ENCODE data around the gene MUC5B. TPM values are rescaled to one million over a fixed set of nuclear protein-coding genes. Genes with fewer than 3 reads are reported as not detected.
"Not testable (repeated sequence)": the region's sequence is repeated elsewhere in the genome, so short reads cannot be mapped to it uniquely, and the experiment has no call there.

MUC5B gene
- total RNA-seq (2021) (not detected in 2 replicates), Bru-seq, nascent RNA (not detected), BruChase-seq, experiment 1, labeled RNA remaining after a 2-hour chase (not detected), BruChase-seq, experiment 2, labeled RNA remaining after a 6-hour chase (not detected)
- long read RNA-seq, result 0 reads

- H3K4me3 ChIP-seq (ENCODE audit: low read depth, low read length, poor library complexity, severe bottlenecking), result no peak within 1 kb of the TSS
- H3K27ac ChIP-seq (ENCODE audit: low read depth, low read length, poor library complexity, severe bottlenecking), result no peak within 1 kb of the TSS
- intact Hi-C loops (cut with micrococcal nuclease; ENCODE audit: unreplicated experiment), result no loop called here
- CTCF ChIA-PET, result no interaction called here
- H3K27me3 ChIP-seq (replicated peaks; ENCODE audit: insufficient read depth, low read depth, low read length, poor library complexity), result no peaks in the 10 kb centered on the region
- no peaks in the 10 kb centered on the region for H3K36me3 ChIP-seq (ENCODE audit: insufficient read depth, low read length, poor library complexity, severe bottlenecking)
- no peak for DNase-seq (ENCODE audit: low spot score)
- POLR2A ChIA-PET (ENCODE audit: low non-redundant PET), result no interaction called here
- no peaks in the 10 kb centered on the region for H3K4me1 ChIP-seq (ENCODE audit: insufficient read depth, low read length, poor library complexity, severe bottlenecking)
- H3K9me3 ChIP-seq (ENCODE audit: low read depth, low read length, poor library complexity, severe bottlenecking), result no peaks in the 10 kb centered on the region
- BruUV-seq (replicated peaks), result no TSS peak
- no peak for TF ChIP-seq EZH2 (IDR thresholded peaks at IDR 0.05; ENCODE audit: borderline replicate concordance, low read depth, low read length, poor library complexity, severe bottlenecking)
- no peak for TF ChIP-seq CTCF (conservative IDR thresholded peaks at IDR 0.05; ENCODE audit: low read depth, low read length)
Measured at GRCh38 chr11:1222491-1223345, at the start of gene MUC5B. Gene MUC5B, plus strand, starts transcription at chr11:1223066. Its CDS starts 58 bp downstream, at chr11:1223124.

- POLR2A ChIA-PET (ENCODE audit: low non-redundant PET); BruUV-seq (replicated peaks); DNase-seq (ENCODE audit: low spot score); H3K27me3 ChIP-seq (replicated peaks; ENCODE audit: insufficient read depth, low read depth, low read length, poor library complexity); intact Hi-C loops (cut with micrococcal nuclease; ENCODE audit: unreplicated experiment); CTCF ChIA-PET; H3K27ac ChIP-seq (ENCODE audit: low read depth, low read length, poor library complexity, severe bottlenecking); H3K36me3 ChIP-seq (ENCODE audit: insufficient read depth, low read length, poor library complexity, severe bottlenecking); H3K4me1 ChIP-seq (ENCODE audit: insufficient read depth, low read length, poor library complexity, severe bottlenecking); H3K9me3 ChIP-seq (ENCODE audit: low read depth, low read length, poor library complexity, severe bottlenecking); H3K4me3 ChIP-seq (ENCODE audit: low read depth, low read length, poor library complexity, severe bottlenecking): not testable (repeated sequence)
Measured at GRCh38 chr11:1173396-1173795, 49.5 kb upstream of the MUC5B start.

GRCh38 chr11:1174441-1175370, 48.2 kb upstream of the MUC5B start:
- no TSS peak for BruUV-seq (replicated peaks)
- Histone ChIP-seq H3K36me3 (ENCODE audit: insufficient read depth, low read length, poor library complexity, severe bottlenecking) (no peaks in the 10 kb centered on the region), H3K27ac (ENCODE audit: low read depth, low read length, poor library complexity, severe bottlenecking) (no peak overlapping the region), H3K9me3 (ENCODE audit: low read depth, low read length, poor library complexity, severe bottlenecking) (no peaks in the 10 kb centered on the region), H3K4me1 (ENCODE audit: insufficient read depth, low read length, poor library complexity, severe bottlenecking) (no peaks in the 10 kb centered on the region), H3K4me3 (ENCODE audit: low read depth, low read length, poor library complexity, severe bottlenecking) (no peak overlapping the region), H3K27me3 (replicated peaks; ENCODE audit: insufficient read depth, low read depth, low read length, poor library complexity) (no peaks in the 10 kb centered on the region)
- CTCF ChIA-PET, result no interaction called here
- POLR2A ChIA-PET (ENCODE audit: low non-redundant PET), result no interaction called here
- TF ChIP-seq EZH2 (IDR thresholded peaks at IDR 0.05; ENCODE audit: borderline replicate concordance, low read depth, low read length, poor library complexity, severe bottlenecking), result no peak
- no peak for TF ChIP-seq CTCF (conservative IDR thresholded peaks at IDR 0.05; ENCODE audit: low read depth, low read length)
- intact Hi-C loops (cut with micrococcal nuclease; ENCODE audit: unreplicated experiment), result no loop called here
- no peak for DNase-seq (ENCODE audit: low spot score)
